Gastrocnemius medialis (tissue), 4 donors: Measurements from ENCODE around the gene FFAR1. TPM values are rescaled to one million over a fixed set of nuclear protein-coding genes. Genes with fewer than 3 reads are reported as not detected.
"Not testable (repeated sequence)": the region's sequence is repeated elsewhere in the genome, so short reads cannot be mapped to it uniquely, and the experiment has no call there.

Source experiments
- ATAC-seq, 2 donors: fragments of 150-250 bp; one replicate each; pipeline ENCODE4 v1.9.1; 2016
- DNase-seq, 2 donors: peaks; one replicate each; pipeline ENCODE4 v3.0.0-alpha.2; 2019
- H3K27ac ChIP-seq, 4 donors: fragments of 200-600 bp; sonication (generic); 1 replicate in 1 of 4; 2 replicates in 3 of 4; pipeline ENCODE4 v1.5.1; 2016 to 2018; ENCODE audit warnings: mild to moderate bottlenecking in 2 of 4, moderate library complexity in 1 of 4
- H3K27me3 ChIP-seq, 3 donors: fragments of 200-600 bp; sonication (generic) in 2 of 3; 1 replicate in 1 of 3; 2 replicates in 2 of 3; pipeline versions ENCODE4 v1.5.1 to v1.6.0; 2016 to 2019; ENCODE audit warnings: mild to moderate bottlenecking in 1 of 3, moderate library complexity in 1 of 3
- H3K36me3 ChIP-seq, 2 donors: fragments of 200-600 bp; sonication (generic) in 1 of 2; one replicate each; pipeline ENCODE4 v1.5.1; 2017 to 2018
- H3K4me1 ChIP-seq, 2 donors: fragments of 200-600 bp; sonication (generic) in 1 of 2; one replicate each; pipeline ENCODE4 v1.5.1; 2016 to 2017; ENCODE audit warnings: mild to moderate bottlenecking in 2 of 2
- H3K4me3 ChIP-seq, 4 donors: fragments of 200-600 bp; sonication (generic) in 3 of 4; 1 replicate in 1 of 4; 2 replicates in 3 of 4; pipeline ENCODE4 v1.5.1; 2016 to 2019; ENCODE audit warnings: mild to moderate bottlenecking in 2 of 4
- H3K9me3 ChIP-seq, 3 donors: fragments of 200-600 bp; sonication (generic) in 2 of 3; 1 replicate in 1 of 3; 2 replicates in 2 of 3; pipeline ENCODE4 v1.5.1; 2016 to 2019
- POLR2A ChIP-seq, 2 donors: fragments of 450-650 bp; IDR thresholded peaks; one replicate each; pipeline ENCODE4 v1.6.1; 2017; ENCODE audit warnings: antibody characterized with exemption in 2 of 2, mild to moderate bottlenecking in 2 of 2, moderate library complexity in 2 of 2
- in situ Hi-C, 4 donors: fragments of 200-750 bp; cut with MboI; loops; one replicate each; pipeline versions ENCODE4 v1.15.0 to v1.8.0; 2017; ENCODE audit warnings: low sequenced_read_pairs in 4 of 4
- intact Hi-C: fragments of 100-400 bp; cut with DNase I; formaldehyde crosslinking; loops from one replicate; pipeline ENCODE4 v1.15.1; 2023; ENCODE audit warnings: low total_unique reads
- total RNA-seq, 4 donors: library from RNA; depleted of rRNA; stranded (reverse); fragments of >200 nt; gene quantifications; one replicate each; pipeline versions ENCODE4 v1.1.0 to v1.2.3, GENCODE V29; 2016
- TF ChIP-seq, protein P1 (sequence below), 5 experiments: fragments of 450-650 bp in 3 of 5; fragments of 200-600 bp in 2 of 5; sonication (generic) in 2 of 5; IDR thresholded peaks in 4 of 5; conservative IDR thresholded peaks in 1 of 5; 1 replicate in 4 of 5; 2 replicates in 1 of 5; pipeline ENCODE4 v1.5.1; 2016 to 2019; ENCODE audit warnings: antibody characterized with exemption in 5 of 5, mild to moderate bottlenecking in 3 of 5, moderate library complexity in 3 of 5

FFAR1 gene
- total RNA-seq, 4 donors from 2014 or later: not detected

GRCh38 chr19:35375505-35376307 is 28.0 kb downstream of the FFAR1 start:
- H3K4me1 ChIP-seq: no peaks in the 10 kb centered on the region
- ATAC-seq (no peak), DNase-seq (no peak)
- in situ Hi-C loops: no loop called here
- H3K36me3 ChIP-seq: no peaks in the 10 kb centered on the region
- H3K27me3 ChIP-seq: no peaks in the 10 kb centered on the region
- TF ChIP-seq, protein P1, sequence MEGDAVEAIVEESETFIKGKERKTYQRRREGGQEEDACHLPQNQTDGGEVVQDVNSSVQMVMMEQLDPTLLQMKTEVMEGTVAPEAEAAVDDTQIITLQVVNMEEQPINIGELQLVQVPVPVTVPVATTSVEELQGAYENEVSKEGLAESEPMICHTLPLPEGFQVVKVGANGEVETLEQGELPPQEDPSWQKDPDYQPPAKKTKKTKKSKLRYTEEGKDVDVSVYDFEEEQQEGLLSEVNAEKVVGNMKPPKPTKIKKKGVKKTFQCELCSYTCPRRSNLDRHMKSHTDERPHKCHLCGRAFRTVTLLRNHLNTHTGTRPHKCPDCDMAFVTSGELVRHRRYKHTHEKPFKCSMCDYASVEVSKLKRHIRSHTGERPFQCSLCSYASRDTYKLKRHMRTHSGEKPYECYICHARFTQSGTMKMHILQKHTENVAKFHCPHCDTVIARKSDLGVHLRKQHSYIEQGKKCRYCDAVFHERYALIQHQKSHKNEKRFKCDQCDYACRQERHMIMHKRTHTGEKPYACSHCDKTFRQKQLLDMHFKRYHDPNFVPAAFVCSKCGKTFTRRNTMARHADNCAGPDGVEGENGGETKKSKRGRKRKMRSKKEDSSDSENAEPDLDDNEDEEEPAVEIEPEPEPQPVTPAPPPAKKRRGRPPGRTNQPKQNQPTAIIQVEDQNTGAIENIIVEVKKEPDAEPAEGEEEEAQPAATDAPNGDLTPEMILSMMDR (IDR thresholded peaks at IDR 0.05 in 4 of 5, conservative IDR thresholded peaks at IDR 0.05 in 1 of 5): no peak
- TF ChIP-seq POLR2A (IDR thresholded peaks at IDR 0.05): no peak
- H3K9me3 ChIP-seq: no peaks in the 10 kb centered on the region
- no peak overlapping the region for H3K27ac ChIP-seq
- intact Hi-C loops: no loop called here
- H3K4me3 ChIP-seq: no peak overlapping the region

GRCh38 chr19:35377656-35378055 is 30.0 kb downstream of the FFAR1 start:
- TF ChIP-seq, protein P1 (IDR thresholded peaks at IDR 0.05 in 4 of 5, conservative IDR thresholded peaks at IDR 0.05 in 1 of 5): no peak
- TF ChIP-seq POLR2A (IDR thresholded peaks at IDR 0.05): no peak
- in situ Hi-C loops (no loop called here), intact Hi-C loops (no loop called here)
- no peaks in the 10 kb centered on the region for H3K27me3 ChIP-seq
- ATAC-seq (no peak), DNase-seq (no peak)
- no peaks in the 10 kb centered on the region for H3K36me3 ChIP-seq
- H3K4me1 ChIP-seq: no peaks in the 10 kb centered on the region
- no peak overlapping the region for H3K4me3 ChIP-seq
- H3K27ac ChIP-seq: no peak overlapping the region
- no peaks in the 10 kb centered on the region for H3K9me3 ChIP-seq

GRCh38 chr19:35378356-35378755 is 30.7 kb downstream of the FFAR1 start:
- intact Hi-C loops (no loop called here), in situ Hi-C loops (no loop called here)
- H3K4me3 ChIP-seq: no peak overlapping the region
- DNase-seq: no peak
- H3K4me1 ChIP-seq: no peaks in the 10 kb centered on the region
- H3K27me3 ChIP-seq: no peaks in the 10 kb centered on the region
- H3K27ac ChIP-seq: no peak overlapping the region
- TF ChIP-seq, protein P1 (IDR thresholded peaks at IDR 0.05 in 4 of 5, conservative IDR thresholded peaks at IDR 0.05 in 1 of 5): no peak
- TF ChIP-seq POLR2A (IDR thresholded peaks at IDR 0.05): no peak
- ATAC-seq: no peak
- no peaks in the 10 kb centered on the region for H3K36me3 ChIP-seq
- H3K9me3 ChIP-seq: no peaks in the 10 kb centered on the region

GRCh38 chr19:35379545-35379944 is 31.8 kb downstream of the FFAR1 start:
- H3K4me3 ChIP-seq, H3K36me3 ChIP-seq, H3K9me3 ChIP-seq, DNase-seq, H3K4me1 ChIP-seq, intact Hi-C loops, H3K27ac ChIP-seq, in situ Hi-C loops, ATAC-seq, H3K27me3 ChIP-seq: not testable (repeated sequence)

DNA sequence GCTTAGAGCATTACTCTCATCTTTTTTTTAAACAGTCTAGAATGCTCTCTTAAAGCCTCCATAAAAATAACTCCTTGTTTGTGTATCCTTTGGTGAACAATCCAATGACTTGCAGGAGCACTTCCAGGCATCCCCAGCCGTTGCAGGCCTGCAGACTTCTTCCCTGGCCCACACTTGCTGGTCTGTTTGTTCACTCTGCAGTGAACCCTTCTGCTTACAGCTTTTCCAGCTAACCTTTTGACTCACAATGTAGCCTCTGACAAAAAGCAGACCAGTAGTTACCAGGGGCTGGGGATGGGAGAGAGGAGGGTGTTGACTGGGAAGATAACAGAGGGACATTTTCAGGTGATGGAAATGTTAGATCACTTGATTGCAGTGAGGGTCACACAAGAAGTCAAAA is 32.3 kb downstream of the FFAR1 start:
- no peaks in the 10 kb centered on the region for H3K4me1 ChIP-seq
- ATAC-seq (no peak), DNase-seq (no peak)
- no peak overlapping the region for H3K27ac ChIP-seq
- no peaks in the 10 kb centered on the region for H3K36me3 ChIP-seq
- no peaks in the 10 kb centered on the region for H3K27me3 ChIP-seq
- in situ Hi-C loops (no loop called here), intact Hi-C loops (no loop called here)
- TF ChIP-seq POLR2A (IDR thresholded peaks at IDR 0.05): no peak
- TF ChIP-seq, protein P1 (IDR thresholded peaks at IDR 0.05 in 4 of 5, conservative IDR thresholded peaks at IDR 0.05 in 1 of 5): no peak
- H3K9me3 ChIP-seq: no peaks in the 10 kb centered on the region
- H3K4me3 ChIP-seq: no peak overlapping the region
